A673 (cell line): ENCODE results near the gene TMTC3. TPM values are rescaled to one million over a fixed set of nuclear protein-coding genes. Genes with fewer than 3 reads are reported as not detected.
A peak's percentile ranks its signal among the peaks of the same experiment; 100 is the strongest.

Experiments used
- BruUV-seq: library from RNA; stranded (reverse); fragments of 400-500 nt; replicated peaks from 2 replicates; lab custom pipeline; 2021; lab: Mats Ljungman, UMichigan
- CTCF ChIA-PET: fragments of 300-600 bp; sonication (Branson Sonifier 250); formaldehyde crosslinking; loops from one replicate; lab custom pipeline; 2022; ENCODE audit warnings: antibody characterized with exemption; lab: Charles Lee
- POLR2A ChIA-PET: fragments of 300-600 bp; sonication (Branson Sonifier 250); formaldehyde crosslinking; loops from one replicate; lab custom pipeline; 2022; ENCODE audit warnings: antibody characterized with exemption; ENCODE audit not compliant: low non-redundant PET; lab: Charles Lee
- DNase-seq: peaks from one replicate; pipeline ENCODE4 v3.0.0-alpha.2; 2015; ENCODE audit warnings: low spot score
- H3K27ac ChIP-seq: fragments of 200-600 bp; sonication (generic); 2 replicates; pipeline ENCODE4 v1.5.1; 2016; ENCODE audit warnings: mixed run types, low read depth, mild to moderate bottlenecking, mixed read lengths, antibody characterized with exemption, low read length; ENCODE audit not compliant: poor library complexity, severe bottlenecking
- H3K27me3 ChIP-seq: fragments of 200-600 bp; sonication (generic); replicated peaks from 2 replicates; pipeline ENCODE4 v1.6.1; 2017; ENCODE audit warnings: mixed run types, low read depth, mild to moderate bottlenecking, mixed read lengths, antibody characterized with exemption, low read length; ENCODE audit not compliant: insufficient read depth, poor library complexity
- H3K36me3 ChIP-seq: fragments of 200-600 bp; sonication (generic); 2 replicates; pipeline ENCODE4 v1.6.1; 2016; ENCODE audit warnings: mixed run types, mild to moderate bottlenecking, mixed read lengths, antibody characterized with exemption, low read length; ENCODE audit not compliant: insufficient read depth, poor library complexity, severe bottlenecking
- H3K4me1 ChIP-seq: fragments of 200-600 bp; sonication (generic); 2 replicates; pipeline ENCODE4 v1.6.1; 2017; ENCODE audit warnings: mixed run types, mild to moderate bottlenecking, mixed read lengths, antibody characterized with exemption, low read length; ENCODE audit not compliant: insufficient read depth, poor library complexity, severe bottlenecking
- H3K4me3 ChIP-seq: fragments of 200-600 bp; sonication (generic); 2 replicates; pipeline ENCODE4 v1.5.1; 2016; ENCODE audit warnings: low read depth, mixed run types, mild to moderate bottlenecking, mixed read lengths, low read length; ENCODE audit not compliant: poor library complexity, severe bottlenecking
- H3K9me3 ChIP-seq: fragments of 200-600 bp; sonication (generic); 2 replicates; pipeline ENCODE4 v1.6.1; 2016; ENCODE audit warnings: mixed run types, low read depth, mild to moderate bottlenecking, mixed read lengths, antibody characterized with exemption, low read length; ENCODE audit not compliant: poor library complexity, severe bottlenecking
- EZH2 ChIP-seq: fragments of 200-600 bp; sonication (generic); IDR thresholded peaks from 2 replicates; pipeline ENCODE4 v1.6.1; 2017; ENCODE audit warnings: borderline replicate concordance, low read depth, mild to moderate bottlenecking, mixed read lengths, antibody characterized with exemption, low read length; ENCODE audit not compliant: poor library complexity, severe bottlenecking
- intact Hi-C: fragments of 100-400 bp; cut with micrococcal nuclease; formaldehyde crosslinking; loops from one replicate; pipeline ENCODE4 v1.10.0; 2022; ENCODE audit not compliant: unreplicated experiment
- total RNA-seq: library from RNA; stranded (reverse); gene quantifications from 2 replicates; pipeline ENCODE4 v1.2.3, GENCODE V29; 2021
- TF ChIP-seq, protein P1 (sequence below): fragments of 300-800, 200-600 bp; sonication (generic); conservative IDR thresholded peaks from 2 replicates; pipeline ENCODE4 v1.5.1; 2017; ENCODE audit warnings: low read depth, mild to moderate bottlenecking, antibody characterized with exemption, low read length, moderate library complexity, mixed read lengths

TMTC3 gene
- total RNA-seq, 1 experiment from 2014 or later: 31.6 TPM

- intact Hi-C loops: no loop called here
- no peak for DNase-seq
- BruUV-seq: no TSS peak
- no peak overlapping the region for H3K4me3 ChIP-seq
- CTCF ChIA-PET: no interaction called here
- TF ChIP-seq, protein P1, sequence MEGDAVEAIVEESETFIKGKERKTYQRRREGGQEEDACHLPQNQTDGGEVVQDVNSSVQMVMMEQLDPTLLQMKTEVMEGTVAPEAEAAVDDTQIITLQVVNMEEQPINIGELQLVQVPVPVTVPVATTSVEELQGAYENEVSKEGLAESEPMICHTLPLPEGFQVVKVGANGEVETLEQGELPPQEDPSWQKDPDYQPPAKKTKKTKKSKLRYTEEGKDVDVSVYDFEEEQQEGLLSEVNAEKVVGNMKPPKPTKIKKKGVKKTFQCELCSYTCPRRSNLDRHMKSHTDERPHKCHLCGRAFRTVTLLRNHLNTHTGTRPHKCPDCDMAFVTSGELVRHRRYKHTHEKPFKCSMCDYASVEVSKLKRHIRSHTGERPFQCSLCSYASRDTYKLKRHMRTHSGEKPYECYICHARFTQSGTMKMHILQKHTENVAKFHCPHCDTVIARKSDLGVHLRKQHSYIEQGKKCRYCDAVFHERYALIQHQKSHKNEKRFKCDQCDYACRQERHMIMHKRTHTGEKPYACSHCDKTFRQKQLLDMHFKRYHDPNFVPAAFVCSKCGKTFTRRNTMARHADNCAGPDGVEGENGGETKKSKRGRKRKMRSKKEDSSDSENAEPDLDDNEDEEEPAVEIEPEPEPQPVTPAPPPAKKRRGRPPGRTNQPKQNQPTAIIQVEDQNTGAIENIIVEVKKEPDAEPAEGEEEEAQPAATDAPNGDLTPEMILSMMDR: no peak
- TF ChIP-seq EZH2: no peak
- no peak overlapping the region for H3K27ac ChIP-seq
- peaks cover 20% of the 10 kb centered on the region for H3K36me3 ChIP-seq
- POLR2A ChIA-PET: no interaction called here
- H3K27me3 ChIP-seq: no peaks in the 10 kb centered on the region
- H3K9me3 ChIP-seq: no peaks in the 10 kb centered on the region
- no peaks in the 10 kb centered on the region for H3K4me1 ChIP-seq
Measured at GRCh38 chr12:88108021-88108420, 34.1 kb upstream of the TMTC3 start.

GRCh38 chr12:88111074-88111652 is 30.9 kb upstream of the TMTC3 start:
- H3K4me1 ChIP-seq: no peaks in the 10 kb centered on the region
- DNase-seq: peak; percentile 49
- TF ChIP-seq EZH2: no peak
- TF ChIP-seq, protein P1: peak; percentile 60
- H3K27me3 ChIP-seq: no peaks in the 10 kb centered on the region
- ChIA-PET CTCF (no interaction called here), POLR2A (no interaction called here)
- intact Hi-C loops: loop anchor here (2.0 kb wide), 1 partner anchor 884 kb away; no protein-coding TSS in a partner anchor
- no peaks in the 10 kb centered on the region for H3K9me3 ChIP-seq
- H3K36me3 ChIP-seq: peaks cover 22% of the 10 kb centered on the region
- BruUV-seq: no TSS peak
- H3K4me3 ChIP-seq: no peak overlapping the region
- no peak overlapping the region for H3K27ac ChIP-seq

GRCh38 chr12:88113871-88114270 is 28.2 kb upstream of the TMTC3 start:
- Histone ChIP-seq H3K27me3 (no peaks in the 10 kb centered on the region), H3K4me1 (no peaks in the 10 kb centered on the region), H3K36me3 (peaks cover 31% of the 10 kb centered on the region), H3K4me3 (no peak overlapping the region), H3K27ac (no peak overlapping the region), H3K9me3 (no peaks in the 10 kb centered on the region)
- TF ChIP-seq, protein P1: no peak
- no peak for TF ChIP-seq EZH2
- POLR2A ChIA-PET: no interaction called here
- no peak for DNase-seq
- BruUV-seq: no TSS peak
- intact Hi-C loops: no loop called here
- CTCF ChIA-PET: interaction anchor here (0.5 kb wide), 1 partner anchor 279 kb away, joined by 4 read pairs; no protein-coding TSS in a partner anchor
